ENCODE results near the gene EMP1. TPM values are rescaled to one million over a fixed set of nuclear protein-coding genes. Genes with fewer than 3 reads are reported as not detected.

The EMP1 gene
- total RNA-seq, 1 donor from 2014 or later = not detected

DNA sequence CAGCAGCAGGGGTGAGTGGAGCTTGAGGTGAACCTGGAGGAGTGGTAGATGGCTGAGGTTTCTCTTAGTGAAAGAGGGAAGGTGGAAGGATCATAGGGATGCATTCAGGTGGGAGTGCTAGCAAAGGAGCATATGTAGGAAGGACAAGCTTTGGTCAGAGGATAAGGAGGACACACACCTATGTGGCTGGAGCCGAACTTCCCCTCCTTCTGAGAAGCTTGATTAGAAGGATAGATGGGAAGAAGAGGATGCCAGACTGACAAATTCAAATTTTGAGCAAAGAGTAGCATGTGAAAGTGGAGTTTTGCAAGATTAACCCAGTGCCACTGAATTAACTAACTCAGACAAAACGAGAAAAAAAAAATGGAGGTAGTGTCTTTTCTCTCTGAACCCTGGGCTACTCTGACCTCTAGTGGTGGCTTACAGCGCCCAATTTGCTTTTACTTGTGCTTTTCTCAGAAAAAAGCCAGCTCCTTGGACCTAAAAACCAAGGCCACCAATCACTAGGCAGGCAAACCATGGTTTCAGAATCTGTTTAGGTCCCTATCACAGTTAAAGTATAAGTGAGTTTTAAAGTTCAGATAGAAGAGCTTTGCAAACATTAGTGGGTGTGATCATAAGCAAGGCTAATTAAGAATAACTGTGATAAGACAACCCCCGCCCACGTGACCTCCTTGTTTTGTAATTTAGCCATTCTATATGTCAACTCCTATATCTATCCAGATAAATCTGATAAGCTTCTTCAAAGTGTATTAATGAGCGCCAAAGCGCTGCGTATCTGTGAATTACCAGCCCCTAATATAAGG, 15.5 kb downstream of the EMP1 start:
- CTCF ChIA-PET = interaction anchor here (0.6 to 9.8 kb wide), 40 partner anchors 10 to 1782 kb away, joined by 3 to 167 read pairs (median 4); partner anchors contain the start of genes EMP1 and FAM234B
- H3K4me1 Mint-ChIP-seq = peaks cover 4% of the 10 kb centered on the region
- peaks cover 18% of the 10 kb centered on the region for H3K27me3 Mint-ChIP-seq
- ATAC-seq (ENCODE audit: low read depth) = peak; percentile 77
- peak; percentile 31 for DNase-seq
- H3K4me3 Mint-ChIP-seq = no peak overlapping the region
- H3K27ac Mint-ChIP-seq = no peak overlapping the region
- TF ChIP-seq, protein P1, sequence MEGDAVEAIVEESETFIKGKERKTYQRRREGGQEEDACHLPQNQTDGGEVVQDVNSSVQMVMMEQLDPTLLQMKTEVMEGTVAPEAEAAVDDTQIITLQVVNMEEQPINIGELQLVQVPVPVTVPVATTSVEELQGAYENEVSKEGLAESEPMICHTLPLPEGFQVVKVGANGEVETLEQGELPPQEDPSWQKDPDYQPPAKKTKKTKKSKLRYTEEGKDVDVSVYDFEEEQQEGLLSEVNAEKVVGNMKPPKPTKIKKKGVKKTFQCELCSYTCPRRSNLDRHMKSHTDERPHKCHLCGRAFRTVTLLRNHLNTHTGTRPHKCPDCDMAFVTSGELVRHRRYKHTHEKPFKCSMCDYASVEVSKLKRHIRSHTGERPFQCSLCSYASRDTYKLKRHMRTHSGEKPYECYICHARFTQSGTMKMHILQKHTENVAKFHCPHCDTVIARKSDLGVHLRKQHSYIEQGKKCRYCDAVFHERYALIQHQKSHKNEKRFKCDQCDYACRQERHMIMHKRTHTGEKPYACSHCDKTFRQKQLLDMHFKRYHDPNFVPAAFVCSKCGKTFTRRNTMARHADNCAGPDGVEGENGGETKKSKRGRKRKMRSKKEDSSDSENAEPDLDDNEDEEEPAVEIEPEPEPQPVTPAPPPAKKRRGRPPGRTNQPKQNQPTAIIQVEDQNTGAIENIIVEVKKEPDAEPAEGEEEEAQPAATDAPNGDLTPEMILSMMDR (IDR thresholded peaks at IDR 0.05) = no peak
- no peaks in the 10 kb centered on the region for H3K9me3 Mint-ChIP-seq
- intact Hi-C loops (cut with micrococcal nuclease) = loop anchor here (1.0 to 5.0 kb wide), 8 partner anchors 114 to 835 kb away; partner anchors contain the start of genes FAM234B and HEBP1
- H3K36me3 Mint-ChIP-seq (ENCODE audit: low read depth) = no peaks in the 10 kb centered on the region
- POLR2A ChIA-PET = interaction anchor here (1.1 to 1.9 kb wide), 2 partner anchors 295 to 486 kb away, joined by 4 to 6 read pairs; no protein-coding TSS in a partner anchor

DNA sequence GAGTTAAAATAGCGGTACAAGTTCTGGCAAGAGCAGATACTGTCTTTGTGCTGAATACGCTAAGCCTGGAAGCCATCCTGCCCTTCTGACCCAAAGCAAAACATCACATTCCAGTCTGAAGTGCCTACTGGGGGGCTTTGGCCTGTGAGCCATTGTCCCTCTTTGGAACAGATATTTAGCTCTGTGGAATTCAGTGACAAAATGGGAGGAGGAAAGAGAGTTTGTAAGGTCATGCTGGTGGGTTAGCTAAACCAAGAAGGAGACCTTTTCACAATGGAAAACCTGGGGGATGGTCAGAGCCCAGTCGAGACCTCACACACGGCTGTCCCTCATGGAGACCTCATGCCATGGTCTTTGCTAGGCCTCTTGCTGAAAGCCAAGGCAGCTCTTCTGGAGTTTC, 18.5 kb downstream of the EMP1 start:
- no peak for DNase-seq
- H3K27me3 Mint-ChIP-seq = peaks cover 13% of the 10 kb centered on the region
- no peak overlapping the region for H3K4me3 Mint-ChIP-seq
- intact Hi-C loops (cut with micrococcal nuclease) = no loop called here
- CTCF ChIA-PET = interaction anchor here (0.8 to 9.8 kb wide), 2 partner anchors 293 to 300 kb away, joined by 3 to 167 read pairs; no protein-coding TSS in a partner anchor
- peaks cover 4% of the 10 kb centered on the region for H3K4me1 Mint-ChIP-seq
- peaks cover 4% of the 10 kb centered on the region for H3K9me3 Mint-ChIP-seq
- H3K27ac Mint-ChIP-seq = no peak overlapping the region
- no peak for ATAC-seq (ENCODE audit: low read depth)
- TF ChIP-seq, protein P1 (IDR thresholded peaks at IDR 0.05) = no peak
- POLR2A ChIA-PET = no interaction called here
- H3K36me3 Mint-ChIP-seq (ENCODE audit: low read depth) = no peaks in the 10 kb centered on the region

DNA sequence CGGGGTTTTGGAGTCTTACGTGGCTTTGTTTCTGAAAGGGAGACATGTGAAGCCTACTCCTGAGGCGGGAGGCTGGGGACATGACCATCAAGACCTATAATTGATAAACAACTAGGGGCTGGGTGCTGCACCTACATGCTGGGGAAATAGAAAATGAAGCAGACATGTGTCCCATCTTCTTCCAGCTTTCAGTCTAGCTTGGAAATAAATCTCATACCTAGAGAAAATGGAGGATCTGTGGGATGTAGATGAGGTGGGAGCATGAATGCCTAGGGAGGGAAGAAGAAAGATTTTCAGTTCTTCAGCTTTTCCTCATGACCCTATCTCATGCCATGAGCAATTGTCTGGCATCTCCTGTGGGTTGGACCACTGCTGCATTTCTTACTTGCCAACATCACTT, 22.1 kb downstream of the EMP1 start:
- ATAC-seq (ENCODE audit: low read depth) = no peak
- Mint-ChIP-seq H3K27ac (no peak overlapping the region), H3K9me3 (peaks cover 4% of the 10 kb centered on the region), H3K27me3 (peaks cover 12% of the 10 kb centered on the region), H3K4me3 (no peak overlapping the region), H3K4me1 (no peaks in the 10 kb centered on the region), H3K36me3 (ENCODE audit: low read depth) (no peaks in the 10 kb centered on the region)
- intact Hi-C loops (cut with micrococcal nuclease) = no loop called here
- TF ChIP-seq, protein P1 (IDR thresholded peaks at IDR 0.05) = no peak
- CTCF ChIA-PET = interaction anchor here (9.8 kb wide), 1 partner anchor 304 kb away, joined by 167 read pairs; no protein-coding TSS in a partner anchor
- no peak for DNase-seq
- POLR2A ChIA-PET = no interaction called here

DNA sequence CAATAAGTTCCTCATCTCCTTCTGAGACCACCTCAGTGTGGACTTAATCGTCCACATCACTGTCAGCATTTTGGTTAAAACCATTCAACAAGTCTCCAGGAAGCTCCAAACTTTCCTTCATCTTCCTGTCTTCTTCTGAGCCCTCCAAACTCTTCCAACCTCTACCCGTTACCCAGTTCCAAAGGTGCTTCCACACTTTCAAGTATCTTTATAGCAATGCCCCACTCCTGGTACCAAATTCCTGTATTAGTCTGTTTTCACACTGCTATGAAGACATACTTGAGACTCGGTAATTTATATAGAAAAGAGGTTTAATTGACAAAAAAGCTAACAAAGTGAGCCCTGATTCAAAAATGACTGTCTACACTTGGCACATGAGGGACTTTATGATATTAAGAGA, 22.8 kb downstream of the EMP1 start:
- TF ChIP-seq, protein P1 (IDR thresholded peaks at IDR 0.05) = no peak
- Mint-ChIP-seq H3K4me3 (no peak overlapping the region), H3K9me3 (peaks cover 4% of the 10 kb centered on the region), H3K4me1 (no peaks in the 10 kb centered on the region), H3K27me3 (peaks cover 15% of the 10 kb centered on the region), H3K27ac (no peak overlapping the region), H3K36me3 (ENCODE audit: low read depth) (no peaks in the 10 kb centered on the region)
- no peak for DNase-seq
- POLR2A ChIA-PET = no interaction called here
- intact Hi-C loops (cut with micrococcal nuclease) = no loop called here
- CTCF ChIA-PET = interaction anchor here (0.6 kb wide), 1 partner anchor 196 kb away, joined by 3 read pairs; no protein-coding TSS in a partner anchor
- no peak for ATAC-seq (ENCODE audit: low read depth)

DNA sequence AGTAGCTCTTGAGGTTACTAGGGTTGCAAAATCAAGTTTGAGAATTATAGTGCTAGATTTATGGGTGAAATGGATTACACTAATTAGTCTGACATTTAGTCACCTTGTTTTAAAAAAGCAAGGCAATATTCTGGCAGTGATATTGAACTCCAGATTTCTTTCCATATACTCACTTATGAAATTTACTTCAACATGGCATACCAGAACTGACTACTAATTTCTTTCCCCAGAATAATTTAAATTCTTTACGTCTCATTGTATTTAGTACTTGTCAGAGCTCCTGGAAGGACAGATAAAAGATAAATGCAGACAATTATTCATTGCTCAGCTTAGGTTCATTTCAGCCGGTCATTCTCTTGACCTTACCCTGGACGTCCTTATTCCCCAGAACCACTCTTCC, 24.3 kb downstream of the EMP1 start:
- POLR2A ChIA-PET = no interaction called here
- Mint-ChIP-seq H3K4me1 (no peaks in the 10 kb centered on the region), H3K9me3 (peaks cover 4% of the 10 kb centered on the region), H3K27me3 (peaks cover 12% of the 10 kb centered on the region), H3K27ac (no peak overlapping the region), H3K36me3 (ENCODE audit: low read depth) (no peaks in the 10 kb centered on the region), H3K4me3 (no peak overlapping the region)
- intact Hi-C loops (cut with micrococcal nuclease) = no loop called here
- CTCF ChIA-PET = interaction anchor here (0.9 to 2.9 kb wide), 2 partner anchors 9 to 306 kb away, joined by 3 to 14 read pairs; no protein-coding TSS in a partner anchor
- ATAC-seq (ENCODE audit: low read depth) = no peak
- TF ChIP-seq, protein P1 (IDR thresholded peaks at IDR 0.05) = no peak
- DNase-seq = no peak
